Choroid plexus epithelial cell (primary cell): ENCODE measurements around the gene MKLN1.

Experiments used
- DNase-seq: peaks from one replicate; pipeline ENCODE4 v3.0.0-alpha.2; 2010; ENCODE audit warnings: low read depth
- H3K4me3 ChIP-seq: 2 replicates; pipeline ENCODE4 v1.5.1; 2011; ENCODE audit warnings: low read depth, mild to moderate bottlenecking, control low read depth, low read length, moderate library complexity
- TF ChIP-seq, protein P1 (sequence below): conservative IDR thresholded peaks from 2 replicates; pipeline ENCODE4 v1.5.1; 2011; ENCODE audit warnings: low read depth, mild to moderate bottlenecking, control low read depth, inconsistent platforms, low read length, moderate library complexity

Gene MKLN1

GRCh38 chr7:131312838-131313237 is 14.8 kb upstream of the MKLN1 start:
- no peak for DNase-seq
- H3K4me3 ChIP-seq: no peak overlapping the region
- TF ChIP-seq, protein P1, sequence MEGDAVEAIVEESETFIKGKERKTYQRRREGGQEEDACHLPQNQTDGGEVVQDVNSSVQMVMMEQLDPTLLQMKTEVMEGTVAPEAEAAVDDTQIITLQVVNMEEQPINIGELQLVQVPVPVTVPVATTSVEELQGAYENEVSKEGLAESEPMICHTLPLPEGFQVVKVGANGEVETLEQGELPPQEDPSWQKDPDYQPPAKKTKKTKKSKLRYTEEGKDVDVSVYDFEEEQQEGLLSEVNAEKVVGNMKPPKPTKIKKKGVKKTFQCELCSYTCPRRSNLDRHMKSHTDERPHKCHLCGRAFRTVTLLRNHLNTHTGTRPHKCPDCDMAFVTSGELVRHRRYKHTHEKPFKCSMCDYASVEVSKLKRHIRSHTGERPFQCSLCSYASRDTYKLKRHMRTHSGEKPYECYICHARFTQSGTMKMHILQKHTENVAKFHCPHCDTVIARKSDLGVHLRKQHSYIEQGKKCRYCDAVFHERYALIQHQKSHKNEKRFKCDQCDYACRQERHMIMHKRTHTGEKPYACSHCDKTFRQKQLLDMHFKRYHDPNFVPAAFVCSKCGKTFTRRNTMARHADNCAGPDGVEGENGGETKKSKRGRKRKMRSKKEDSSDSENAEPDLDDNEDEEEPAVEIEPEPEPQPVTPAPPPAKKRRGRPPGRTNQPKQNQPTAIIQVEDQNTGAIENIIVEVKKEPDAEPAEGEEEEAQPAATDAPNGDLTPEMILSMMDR: no peak

GRCh38 chr7:131320603-131321002 is 7.1 kb upstream of the MKLN1 start:
- H3K4me3 ChIP-seq: no peak overlapping the region
- TF ChIP-seq, protein P1: no peak
- no peak for DNase-seq

- H3K4me3 ChIP-seq: no peak overlapping the region
- no peak for DNase-seq
- TF ChIP-seq, protein P1: no peak
Measured at GRCh38 chr7:131321656-131322055, 6.0 kb upstream of the MKLN1 start.

DNA sequence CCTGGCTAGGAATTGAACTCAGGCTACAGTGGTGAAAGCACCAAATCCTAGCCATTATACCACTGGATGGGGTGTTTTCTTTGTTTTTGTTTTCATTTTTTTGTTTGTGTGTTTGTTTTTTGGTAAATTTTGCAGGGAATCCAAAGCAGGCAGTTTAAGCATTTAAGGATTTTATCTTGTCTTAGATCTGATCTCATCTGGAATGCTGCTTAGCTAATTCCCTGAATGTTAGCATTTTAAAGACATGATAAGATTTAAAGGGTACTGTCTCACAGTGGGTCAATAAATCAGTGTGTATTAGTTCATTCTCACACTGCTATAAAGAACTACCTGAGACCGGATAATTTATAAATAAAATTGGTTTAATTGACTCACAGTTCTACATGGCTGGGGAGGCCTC is 5.6 kb upstream of the MKLN1 start:
- H3K4me3 ChIP-seq: no peak overlapping the region
- TF ChIP-seq, protein P1: no peak
- DNase-seq: no peak

GRCh38 chr7:131322861-131323260 is 4.8 kb upstream of the MKLN1 start:
- TF ChIP-seq, protein P1: no peak
- no peak for DNase-seq
- H3K4me3 ChIP-seq: no peak overlapping the region

- TF ChIP-seq, protein P1: no peak
- H3K4me3 ChIP-seq: no peak overlapping the region
- no peak for DNase-seq
Measured at GRCh38 chr7:131325179-131325840, 2.4 kb upstream of the MKLN1 start.

GRCh38 chr7:131326576-131326975 is 1.1 kb upstream of the MKLN1 start:
- peak overlapping the region; percentile 95 for H3K4me3 ChIP-seq
- DNase-seq: no peak
- TF ChIP-seq, protein P1: no peak
